Caco-2 (cell line): ENCODE data around the gene PLB1. TPM values are rescaled to one million over a fixed set of nuclear protein-coding genes. Genes with fewer than 3 reads are reported as not detected.

ENCODE experiments used
- BruUV-seq: library from RNA; stranded (reverse); fragments of 400-500 nt; replicated peaks from 2 replicates; lab custom pipeline; 2021; lab: Mats Ljungman, UMichigan
- CTCF ChIA-PET: fragments of 300-600 bp; sonication (Branson Sonifier 250); formaldehyde crosslinking; loops from one replicate; lab custom pipeline; 2022; ENCODE audit warnings: antibody characterized with exemption; lab: Charles Lee
- POLR2A ChIA-PET: fragments of 300-600 bp; sonication (Branson Sonifier 250); formaldehyde crosslinking; loops from one replicate; lab custom pipeline; 2022; ENCODE audit warnings: antibody characterized with exemption; lab: Charles Lee
- DNase-seq, 2 experiments: peaks; one replicate each; pipeline versions ENCODE4 v3.0.0 to v3.0.0-alpha.2; 2020 to 2022
- H3K27me3 ChIP-seq: replicated peaks from 2 replicates; pipeline ENCODE4 v1.6.0; 2011; ENCODE audit warnings: low read length; ENCODE audit not compliant: control insufficient read depth, insufficient read depth
- H3K36me3 ChIP-seq: 2 replicates; pipeline ENCODE4 v1.5.1; 2011; ENCODE audit warnings: low read length; ENCODE audit not compliant: control insufficient read depth, insufficient read depth
- H3K4me1 ChIP-seq: fragments of 250-450 bp; sonication (Bioruptor Pico); 2 replicates; pipeline ENCODE4 v1.5.1; 2020; ENCODE audit warnings: mild to moderate bottlenecking
- H3K4me3 ChIP-seq: 2 replicates; pipeline ENCODE4 v1.5.1; 2011; ENCODE audit warnings: low read depth, mild to moderate bottlenecking, control low read depth, low read length
- H3K9me3 ChIP-seq: fragments of 250-450 bp; sonication (Bioruptor Pico); 2 replicates; pipeline ENCODE4 v1.5.1; 2020; ENCODE audit warnings: mild to moderate bottlenecking, moderate library complexity
- H3K27ac Mint-ChIP-seq: one replicate; pipeline ENCODE4 v1.8.0; 2022; ENCODE audit warnings: mixed read lengths; ENCODE audit not compliant: unreplicated experiment
- H3K27me3 Mint-ChIP-seq: one replicate; pipeline ENCODE4 v1.8.0; 2022; ENCODE audit warnings: mixed read lengths; ENCODE audit not compliant: insufficient read depth, unreplicated experiment
- H3K36me3 Mint-ChIP-seq: one replicate; pipeline ENCODE4 v1.8.0; 2022; ENCODE audit warnings: mild to moderate bottlenecking, mixed read lengths; ENCODE audit not compliant: insufficient read depth, unreplicated experiment
- H3K4me1 Mint-ChIP-seq: one replicate; pipeline ENCODE4 v1.8.0; 2022; ENCODE audit warnings: low read depth, mixed read lengths; ENCODE audit not compliant: unreplicated experiment
- H3K4me3 Mint-ChIP-seq: one replicate; pipeline ENCODE4 v1.8.0; 2022; ENCODE audit warnings: mild to moderate bottlenecking, moderate library complexity, mixed read lengths; ENCODE audit not compliant: unreplicated experiment
- H3K9me3 Mint-ChIP-seq: one replicate; pipeline ENCODE4 v1.8.0; 2022; ENCODE audit warnings: mixed read lengths; ENCODE audit not compliant: unreplicated experiment
- intact Hi-C: fragments of 100-400 bp; cut with micrococcal nuclease; formaldehyde crosslinking; loops from one replicate; pipeline ENCODE4 v1.10.0; 2022; ENCODE audit not compliant: unreplicated experiment
- total RNA-seq: library from RNA; stranded (reverse); gene quantifications from 2 replicates; pipeline ENCODE4 v1.2.3, GENCODE V29; 2022
- TF ChIP-seq, protein P1 (sequence below), 2 experiments: fragments of 200-600 bp in 1 of 2; IDR thresholded peaks; 1 replicate in 1 of 2; 2 replicates in 1 of 2; pipeline versions ENCODE4 v1.5.1 to v1.8.0; 2011 to 2022; ENCODE audit warnings: antibody characterized with exemption in 1 of 2, control low read depth in 1 of 2, inconsistent platforms in 1 of 2, low read depth in 1 of 2, low read length in 1 of 2, mild to moderate bottlenecking in 1 of 2, moderate library complexity in 1 of 2; ENCODE audit not compliant: insufficient read depth in 1 of 2, severe bottlenecking in 1 of 2, unreplicated experiment in 1 of 2

PLB1 gene
- total RNA-seq, 1 experiment from 2014 or later: 2.8 TPM

GRCh38 chr2:28480403-28481049 lies 15.3 kb upstream of the PLB1 start:
- Histone ChIP-seq H3K36me3 (no peaks in the 10 kb centered on the region), H3K4me1 (no peaks in the 10 kb centered on the region), H3K27me3 (no peaks in the 10 kb centered on the region), H3K9me3 (peaks cover 9% of the 10 kb centered on the region), H3K4me3 (no peak overlapping the region)
- Mint-ChIP-seq H3K36me3 (no peaks in the 10 kb centered on the region), H3K4me1 (no peaks in the 10 kb centered on the region), H3K27ac (no peak overlapping the region), H3K4me3 (no peak overlapping the region), H3K9me3 (no peaks in the 10 kb centered on the region), H3K27me3 (no peaks in the 10 kb centered on the region)
- TF ChIP-seq, protein P1, sequence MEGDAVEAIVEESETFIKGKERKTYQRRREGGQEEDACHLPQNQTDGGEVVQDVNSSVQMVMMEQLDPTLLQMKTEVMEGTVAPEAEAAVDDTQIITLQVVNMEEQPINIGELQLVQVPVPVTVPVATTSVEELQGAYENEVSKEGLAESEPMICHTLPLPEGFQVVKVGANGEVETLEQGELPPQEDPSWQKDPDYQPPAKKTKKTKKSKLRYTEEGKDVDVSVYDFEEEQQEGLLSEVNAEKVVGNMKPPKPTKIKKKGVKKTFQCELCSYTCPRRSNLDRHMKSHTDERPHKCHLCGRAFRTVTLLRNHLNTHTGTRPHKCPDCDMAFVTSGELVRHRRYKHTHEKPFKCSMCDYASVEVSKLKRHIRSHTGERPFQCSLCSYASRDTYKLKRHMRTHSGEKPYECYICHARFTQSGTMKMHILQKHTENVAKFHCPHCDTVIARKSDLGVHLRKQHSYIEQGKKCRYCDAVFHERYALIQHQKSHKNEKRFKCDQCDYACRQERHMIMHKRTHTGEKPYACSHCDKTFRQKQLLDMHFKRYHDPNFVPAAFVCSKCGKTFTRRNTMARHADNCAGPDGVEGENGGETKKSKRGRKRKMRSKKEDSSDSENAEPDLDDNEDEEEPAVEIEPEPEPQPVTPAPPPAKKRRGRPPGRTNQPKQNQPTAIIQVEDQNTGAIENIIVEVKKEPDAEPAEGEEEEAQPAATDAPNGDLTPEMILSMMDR (IDR thresholded peaks at IDR 0.05; ENCODE audit: insufficient read depth in 1 of 2, low read depth in 1 of 2, low read length in 1 of 2, severe bottlenecking in 1 of 2, unreplicated experiment in 1 of 2): no peak
- ChIA-PET CTCF (no interaction called here), POLR2A (no interaction called here)
- no TSS peak for BruUV-seq
- no peak for DNase-seq
- intact Hi-C loops: no loop called here

- intact Hi-C loops: no loop called here
- peaks cover 9% of the 10 kb centered on the region for H3K9me3 ChIP-seq
- Mint-ChIP-seq H3K4me3 (no peak overlapping the region), H3K4me1 (no peaks in the 10 kb centered on the region), H3K36me3 (no peaks in the 10 kb centered on the region), H3K27me3 (no peaks in the 10 kb centered on the region), H3K9me3 (no peaks in the 10 kb centered on the region), H3K27ac (no peak overlapping the region)
- no peaks in the 10 kb centered on the region for H3K4me1 ChIP-seq
- BruUV-seq: no TSS peak
- no peaks in the 10 kb centered on the region for H3K27me3 ChIP-seq
- CTCF ChIA-PET: interaction anchor here (0.6 kb wide), 1 partner anchor 262 kb away, joined by 3 read pairs; no protein-coding TSS in a partner anchor
- POLR2A ChIA-PET: no interaction called here
- H3K4me3 ChIP-seq: no peak overlapping the region
- TF ChIP-seq, protein P1 (IDR thresholded peaks at IDR 0.05; ENCODE audit: insufficient read depth in 1 of 2, low read depth in 1 of 2, low read length in 1 of 2, severe bottlenecking in 1 of 2, unreplicated experiment in 1 of 2): no peak
- no peaks in the 10 kb centered on the region for H3K36me3 ChIP-seq
- no peak for DNase-seq
These were observed 14.0 kb upstream of the PLB1 start for GRCh38 chr2:28481905-28482304.

GRCh38 chr2:28484835-28485234 lies 11.0 kb upstream of the PLB1 start:
- intact Hi-C loops: no loop called here
- BruUV-seq: no TSS peak
- no peaks in the 10 kb centered on the region for H3K27me3 ChIP-seq
- H3K4me3 Mint-ChIP-seq: no peak overlapping the region
- no peaks in the 10 kb centered on the region for H3K9me3 Mint-ChIP-seq
- TF ChIP-seq, protein P1 (IDR thresholded peaks at IDR 0.05; ENCODE audit: insufficient read depth in 1 of 2, low read depth in 1 of 2, low read length in 1 of 2, severe bottlenecking in 1 of 2, unreplicated experiment in 1 of 2): no peak
- no peak overlapping the region for H3K27ac Mint-ChIP-seq
- no peak for DNase-seq
- H3K36me3 ChIP-seq: no peaks in the 10 kb centered on the region
- CTCF ChIA-PET: no interaction called here
- no peaks in the 10 kb centered on the region for H3K27me3 Mint-ChIP-seq
- 0 out of 2 replicates have a peak, but pooled peaks cover 3% of the 10 kb centered on the region for H3K4me1 ChIP-seq
- H3K4me3 ChIP-seq: no peak overlapping the region
- no peaks in the 10 kb centered on the region for H3K4me1 Mint-ChIP-seq
- POLR2A ChIA-PET: no interaction called here
- peaks cover 9% of the 10 kb centered on the region for H3K9me3 ChIP-seq
- H3K36me3 Mint-ChIP-seq: no peaks in the 10 kb centered on the region
